HEK293 (cell line): Measurements from ENCODE around the gene C6orf163.
A peak's percentile ranks its signal among the peaks of the same experiment; 100 is the strongest.

Experiments
- CTCF ChIA-PET: fragments of 350-600 bp; formaldehyde crosslinking; extraction: SDS; loops from one replicate; lab custom pipeline; 2021; ENCODE audit warnings: antibody characterized with exemption; lab: Yijun Ruan, JAX
- POLR2A ChIA-PET: fragments of 300-600 bp; formaldehyde crosslinking; extraction: SDS; loops from one replicate; lab custom pipeline; 2020; ENCODE audit warnings: antibody characterized with exemption, inconsistent platforms; lab: Yijun Ruan, JAX
- H3K27ac ChIP-seq: fragments of 200-500 bp; sonication (Bioruptor generic); 2 replicates; pipeline ENCODE4 v1.5.1; 2014; ENCODE audit warnings: low read depth, low read length, control low read depth, inconsistent platforms; ENCODE audit errors: extremely low read depth
- H3K36me3 ChIP-seq, 2 experiments: fragments of 200-500 bp in 1 of 2; sonication (Bioruptor generic) in 1 of 2; 1 replicate in 1 of 2; 2 replicates in 1 of 2; pipeline ENCODE4 v1.5.1; 2014 to 2017; ENCODE audit warnings: inconsistent platforms in 2 of 2, low read length in 2 of 2; ENCODE audit not compliant: control insufficient read depth in 2 of 2, insufficient read depth in 1 of 2
- H3K4me1 ChIP-seq: fragments of 200-500 bp; sonication (Bioruptor generic); 2 replicates; pipeline ENCODE4 v1.5.1; 2014; ENCODE audit warnings: mild to moderate bottlenecking, low read length, inconsistent platforms; ENCODE audit not compliant: control insufficient read depth, insufficient read depth
- H3K4me3 ChIP-seq: 2 replicates; pipeline ENCODE4 v1.5.1; 2011; ENCODE audit warnings: low read depth, mild to moderate bottlenecking, control low read depth, low read length, moderate library complexity
- H3K9me3 ChIP-seq: fragments of 200-500 bp; sonication (Bioruptor generic); 2 replicates; pipeline ENCODE4 v1.5.1; 2014; ENCODE audit warnings: low read depth, low read length, inconsistent platforms; ENCODE audit not compliant: control insufficient read depth, insufficient read depth
- FEZF1 ChIP-seq: fragments of 450-650 bp; formaldehyde crosslinking; IDR thresholded peaks from 2 replicates; pipeline ENCODE4 v1.5.1; 2016; ENCODE audit warnings: missing biosample characterization, missing genetic modification characterization
- GLI2 ChIP-seq: fragments of 450-650 bp; formaldehyde crosslinking; IDR thresholded peaks from 2 replicates; pipeline ENCODE4; 2017; ENCODE audit warnings: missing biosample characterization, missing genetic modification characterization, low read depth, borderline replicate concordance
- MZF1 ChIP-seq: fragments of 450-650 bp; formaldehyde crosslinking; IDR thresholded peaks from 2 replicates; pipeline ENCODE4 v1.5.1; 2017; ENCODE audit warnings: missing biosample characterization, missing genetic modification characterization, borderline replicate concordance
- OVOL3 ChIP-seq: fragments of 450-650 bp; formaldehyde crosslinking; IDR thresholded peaks from 2 replicates; pipeline ENCODE4 v1.5.1; 2016; ENCODE audit warnings: missing biosample characterization, missing genetic modification characterization
- REPIN1 ChIP-seq: fragments of 450-650 bp; formaldehyde crosslinking; IDR thresholded peaks from 2 replicates; pipeline ENCODE4 v1.5.1; 2017; ENCODE audit warnings: missing biosample characterization, missing genetic modification characterization, low read depth
- SETDB1 ChIP-seq: IDR thresholded peaks from one replicate; pipeline ENCODE4 v1.6.1; 2017; ENCODE audit warnings: mild to moderate bottlenecking, low read length, moderate library complexity, mixed read lengths; ENCODE audit not compliant: insufficient read length
- ZBTB21 ChIP-seq: fragments of 450-650 bp; formaldehyde crosslinking; IDR thresholded peaks from 2 replicates; pipeline ENCODE4 v1.5.1; 2017; ENCODE audit warnings: missing biosample characterization, missing genetic modification characterization
- ZNF132 ChIP-seq: fragments of 450-650 bp; formaldehyde crosslinking; IDR thresholded peaks from 2 replicates; pipeline ENCODE4 v1.5.1; 2017; ENCODE audit warnings: missing biosample characterization, missing genetic modification characterization, borderline replicate concordance
- ZNF324 ChIP-seq: fragments of 450-650 bp; formaldehyde crosslinking; IDR thresholded peaks from 2 replicates; pipeline ENCODE4 v1.5.1; 2016; ENCODE audit warnings: missing biosample characterization, missing genetic modification characterization
- ZNF394 ChIP-seq: fragments of 450-650 bp; formaldehyde crosslinking; IDR thresholded peaks from 2 replicates; pipeline ENCODE4 v1.5.1; 2016; ENCODE audit warnings: missing biosample characterization, missing genetic modification characterization, mild to moderate bottlenecking, moderate library complexity, borderline replicate concordance
- ZNF423 ChIP-seq: fragments of 450-650 bp; formaldehyde crosslinking; IDR thresholded peaks from 2 replicates; pipeline ENCODE4 v1.5.1; 2016; ENCODE audit warnings: missing biosample characterization, missing genetic modification characterization
- ZNF514 ChIP-seq: fragments of 450-650 bp; formaldehyde crosslinking; IDR thresholded peaks from 2 replicates; pipeline ENCODE4 v1.5.1; 2016; ENCODE audit warnings: missing biosample characterization, missing genetic modification characterization
- ZNF548 ChIP-seq: fragments of 450-650 bp; formaldehyde crosslinking; IDR thresholded peaks from 2 replicates; pipeline ENCODE4 v1.5.1; 2016; ENCODE audit warnings: missing biosample characterization, missing genetic modification characterization
- ZSCAN18 ChIP-seq: fragments of 450-650 bp; formaldehyde crosslinking; IDR thresholded peaks from 2 replicates; pipeline ENCODE4 v1.5.1; 2016; ENCODE audit warnings: missing biosample characterization, missing genetic modification characterization

Gene C6orf163

DNA sequence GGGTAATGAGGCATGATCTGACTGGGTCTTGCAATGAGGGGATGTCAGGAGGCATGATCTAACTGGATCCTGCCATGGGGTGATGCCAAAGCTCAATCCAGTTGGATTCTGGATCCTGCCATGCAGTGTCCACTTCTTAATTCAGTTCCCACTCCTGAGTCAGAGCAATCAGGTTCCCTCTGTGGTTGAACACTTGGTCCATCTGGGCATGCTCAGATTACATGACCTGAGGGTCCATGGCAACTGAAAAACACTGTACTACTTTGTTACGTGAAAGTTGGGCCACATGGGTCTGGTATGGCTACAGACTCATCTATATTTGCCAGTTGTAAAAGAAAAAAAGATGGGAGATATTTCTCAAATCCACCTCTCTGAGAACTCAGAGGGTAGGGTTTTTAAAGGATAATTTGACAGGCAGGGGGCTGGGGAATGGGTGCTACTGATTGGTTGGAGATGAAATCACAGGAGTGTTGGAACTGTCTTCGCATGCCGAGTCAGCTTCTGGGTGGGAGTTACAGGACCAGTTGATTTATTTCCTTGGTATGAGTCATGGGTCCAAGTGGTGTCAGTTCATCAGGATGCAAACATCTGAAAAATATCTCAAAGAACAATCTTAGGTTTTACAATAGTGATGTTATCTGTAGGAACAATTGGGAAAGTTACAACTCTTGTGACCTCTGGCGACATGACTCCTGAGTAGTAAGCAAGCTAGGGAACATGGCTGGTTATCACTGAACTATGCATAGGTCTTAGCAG, 21.6 kb downstream of the C6orf163 start:
- no peak overlapping the region for H3K4me3 ChIP-seq
- no peaks in the 10 kb centered on the region for H3K36me3 ChIP-seq
- H3K27ac ChIP-seq = no peak overlapping the region
- POLR2A ChIA-PET = interaction anchor here (0.6 kb wide), 1 partner anchor 1726 kb away, joined by 3 read pairs; no protein-coding TSS in a partner anchor
- TF ChIP-seq ZNF132 (tag by site-specific recombination) (no peak), ZBTB21 (tag by site-specific recombination) (no peak), SETDB1 (peak; percentile 61), OVOL3 (no peak), ZNF324 (no peak), ZNF548 (tag by site-specific recombination) (no peak), FEZF1 (tag by site-specific recombination) (no peak)
- CTCF ChIA-PET = interaction anchor here (1.1 kb wide), 1 partner anchor 27 kb away, joined by 4 read pairs; no protein-coding TSS in a partner anchor
- H3K9me3 ChIP-seq = no peaks in the 10 kb centered on the region
- no peaks in the 10 kb centered on the region for H3K4me1 ChIP-seq

DNA sequence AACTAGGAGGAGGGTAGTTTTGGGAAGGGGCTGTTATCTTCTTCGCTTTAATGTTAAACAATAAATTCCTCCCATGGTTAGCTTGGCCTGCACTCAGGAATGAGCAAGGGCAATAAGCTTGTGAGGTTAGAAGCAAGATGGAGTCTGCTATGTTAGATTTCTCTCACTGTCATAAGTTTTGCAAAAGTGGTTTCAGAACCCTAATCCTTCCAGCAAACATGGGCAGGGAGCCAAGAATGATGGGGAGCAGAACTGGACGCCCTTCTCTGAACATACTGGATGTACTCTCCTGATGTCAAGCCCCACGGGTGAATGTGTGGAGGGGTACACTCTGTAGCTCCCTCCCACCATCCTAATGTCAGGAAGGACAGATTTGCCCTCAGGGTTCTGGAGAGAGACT, 22.3 kb downstream of the C6orf163 start:
- Histone ChIP-seq H3K4me3 (no peak overlapping the region), H3K36me3 (no peaks in the 10 kb centered on the region), H3K9me3 (no peaks in the 10 kb centered on the region), H3K4me1 (no peaks in the 10 kb centered on the region), H3K27ac (no peak overlapping the region)
- ChIA-PET POLR2A (no interaction called here), CTCF (no interaction called here)
- TF ChIP-seq REPIN1 = no peak
- TF ChIP-seq ZNF423 = no peak
- no peak for TF ChIP-seq GLI2 (tag by site-specific recombination)
- TF ChIP-seq, all 188 proteins: peak for 0

DNA sequence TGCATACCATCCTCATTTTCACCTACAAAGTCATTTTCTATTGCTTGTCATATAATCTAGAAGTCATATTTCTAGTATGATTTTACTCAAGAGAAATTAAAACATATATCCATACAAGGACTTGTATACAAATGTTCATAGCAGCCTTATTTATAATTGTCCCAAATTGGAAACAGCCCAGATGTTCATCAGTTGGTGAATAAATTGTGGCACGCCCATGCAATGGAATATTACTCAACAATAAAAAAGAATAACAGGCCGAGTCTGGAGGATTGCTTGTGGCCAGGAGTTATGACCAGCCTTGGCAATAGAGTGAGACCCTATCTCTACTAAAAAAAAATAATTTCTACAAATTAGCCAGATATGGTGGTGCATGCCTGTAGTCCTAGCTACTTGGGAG, 28.8 kb downstream of the C6orf163 start:
- no peak for TF ChIP-seq ZNF394 (tag by site-specific recombination)
- TF ChIP-seq, all 188 proteins: peak for 0
- CTCF ChIA-PET = no interaction called here
- Histone ChIP-seq H3K9me3 (no peaks in the 10 kb centered on the region), H3K4me1 (no peaks in the 10 kb centered on the region), H3K4me3 (no peak overlapping the region), H3K27ac (no peak overlapping the region), H3K36me3 (no peaks in the 10 kb centered on the region)
- POLR2A ChIA-PET = no interaction called here

DNA sequence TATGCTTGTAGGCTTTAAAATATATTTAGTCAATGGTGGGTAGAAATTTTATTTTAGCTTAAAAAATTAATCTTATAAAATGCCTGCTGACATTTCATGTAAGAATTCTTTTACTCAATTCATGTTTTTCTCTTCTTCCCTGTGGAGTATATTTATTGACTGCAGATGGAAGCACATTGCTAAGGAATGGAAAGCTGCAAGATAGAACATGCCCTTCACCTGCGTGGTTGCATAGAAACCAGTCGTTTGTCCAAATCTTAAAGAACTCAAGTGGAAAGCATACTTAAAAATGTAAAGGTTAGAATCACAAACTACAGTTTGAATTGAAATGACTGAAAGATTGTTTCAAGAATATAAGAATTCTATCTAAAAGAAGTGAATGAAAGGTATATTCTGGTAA, 30.7 kb downstream of the C6orf163 start:
- ChIA-PET CTCF (interaction anchor here (1.0 kb wide), 1 partner anchor 304 kb away, joined by 6 read pairs; no protein-coding TSS in a partner anchor), POLR2A (no interaction called here)
- no peak for TF ChIP-seq ZSCAN18 (tag by site-specific recombination)
- no peak for TF ChIP-seq MZF1 (tag by site-specific recombination)
- no peak for TF ChIP-seq ZNF514 (tag by site-specific recombination)
- Histone ChIP-seq H3K4me1 (no peaks in the 10 kb centered on the region), H3K9me3 (no peaks in the 10 kb centered on the region), H3K27ac (no peak overlapping the region), H3K4me3 (no peak overlapping the region), H3K36me3 (no peaks in the 10 kb centered on the region)
